Astrocyte (in vitro differentiated cells and primary cell): ENCODE results near the gene TMEM108. TPM values are rescaled to one million over a fixed set of nuclear protein-coding genes. Genes with fewer than 3 reads are reported as not detected.

ENCODE experiments used
- DNase-seq: peaks from one replicate; pipeline ENCODE4 v3.0.0-alpha.2; 2010; ENCODE audit warnings: low read depth
- FAIRE-seq: peaks from 2 replicates; lab custom pipeline; 2011; peaks lifted over from hg19 to GRCh38; lab: Jason Lieb, UNC
- H2AFZ ChIP-seq: 2 replicates; pipeline ENCODE4 v1.6.0; 2012; ENCODE audit warnings: low read depth, low read length, inconsistent platforms
- H3K27ac ChIP-seq: 2 replicates; pipeline ENCODE4 v1.5.1; 2011; ENCODE audit warnings: low read depth, low read length, inconsistent platforms
- H3K27me3 ChIP-seq: 2 replicates; pipeline ENCODE4 v1.6.0; 2011; ENCODE audit warnings: low read length, inconsistent platforms; ENCODE audit not compliant: insufficient read depth
- H3K36me3 ChIP-seq: 2 replicates; pipeline ENCODE4 v1.5.1; 2011; ENCODE audit warnings: low read length, inconsistent platforms; ENCODE audit not compliant: insufficient read depth
- H3K4me1 ChIP-seq: 2 replicates; pipeline ENCODE4 v1.5.1; 2011; ENCODE audit warnings: low read length, inconsistent platforms; ENCODE audit not compliant: insufficient read depth
- H3K4me2 ChIP-seq: 2 replicates; pipeline ENCODE4 v1.6.0; 2012; ENCODE audit warnings: low read length, inconsistent platforms
- H3K4me3 ChIP-seq: 2 replicates; pipeline ENCODE4 v1.5.1; 2011; ENCODE audit warnings: low read depth, mild to moderate bottlenecking, low read length, inconsistent platforms; ENCODE audit not compliant: insufficient read depth
- H3K79me2 ChIP-seq: 2 replicates; pipeline ENCODE4 v1.6.0; 2012; ENCODE audit warnings: mild to moderate bottlenecking, low read length, inconsistent platforms; ENCODE audit not compliant: insufficient read depth
- H3K9ac ChIP-seq: 2 replicates; pipeline ENCODE4 v1.6.0; 2012; ENCODE audit warnings: mild to moderate bottlenecking, low read length, inconsistent platforms
- H3K9me3 ChIP-seq: 2 replicates; pipeline ENCODE4 v1.5.1; 2012; ENCODE audit warnings: low read depth, mild to moderate bottlenecking, low read length, inconsistent platforms; ENCODE audit not compliant: insufficient read depth
- H4K20me1 ChIP-seq: 2 replicates; pipeline ENCODE4 v1.6.0; 2012; ENCODE audit warnings: low read length, inconsistent platforms; ENCODE audit not compliant: insufficient read depth
- H3K27ac Mint-ChIP-seq: one replicate; pipeline ENCODE4 v1.8.0; 2021; ENCODE audit warnings: mild to moderate bottlenecking, mixed read lengths; ENCODE audit not compliant: unreplicated experiment
- H3K27me3 Mint-ChIP-seq: one replicate; pipeline ENCODE4 v1.8.0; 2021; ENCODE audit warnings: low read depth, mixed read lengths; ENCODE audit not compliant: unreplicated experiment
- H3K36me3 Mint-ChIP-seq: one replicate; pipeline ENCODE4 v1.8.0; 2021; ENCODE audit warnings: low read depth, mixed read lengths; ENCODE audit not compliant: unreplicated experiment
- H3K4me1 Mint-ChIP-seq: one replicate; pipeline ENCODE4 v1.8.0; 2021; ENCODE audit warnings: low read depth, mixed read lengths; ENCODE audit not compliant: unreplicated experiment
- H3K4me3 Mint-ChIP-seq: one replicate; pipeline ENCODE4 v1.8.0; 2021; ENCODE audit warnings: mild to moderate bottlenecking, moderate library complexity, mixed read lengths; ENCODE audit not compliant: unreplicated experiment
- H3K9me3 Mint-ChIP-seq: one replicate; pipeline ENCODE4 v1.8.0; 2021; ENCODE audit warnings: mild to moderate bottlenecking, mixed read lengths; ENCODE audit not compliant: unreplicated experiment
- CTCF ChIP-seq: IDR thresholded peaks from 2 replicates; pipeline ENCODE4 v1.5.1; 2011; ENCODE audit warnings: low read depth, mild to moderate bottlenecking, inconsistent platforms, low read length, moderate library complexity; ENCODE audit not compliant: insufficient read depth
- EZH2 ChIP-seq: IDR thresholded peaks from 2 replicates; pipeline ENCODE4 v1.6.1; 2012; ENCODE audit warnings: mild to moderate bottlenecking, low read length, inconsistent platforms; ENCODE audit not compliant: insufficient read depth
- total RNA-seq: library from RNA; stranded (reverse); gene quantifications from 2 replicates; pipeline ENCODE4 v1.2.1, GENCODE V29; 2021

Gene TMEM108
- total RNA-seq, 1 donor from 2014 or later = 5.6 TPM

- Mint-ChIP-seq H3K27me3 (peaks cover 7% of the 10 kb centered on the region), H3K27ac (no peak overlapping the region), H3K36me3 (peaks cover 8% of the 10 kb centered on the region), H3K4me3 (no peak overlapping the region), H3K4me1 (peaks cover 11% of the 10 kb centered on the region), H3K9me3 (peaks cover 16% of the 10 kb centered on the region)
- no peaks in the 10 kb centered on the region for H3K9me3 ChIP-seq
- no peaks in the 10 kb centered on the region for H3K4me1 ChIP-seq
- DNase-seq (no peak), FAIRE-seq (no peak)
- H3K27ac ChIP-seq = no peak overlapping the region
- H3K4me3 ChIP-seq = no peak overlapping the region
- no peak overlapping the region for H3K4me2 ChIP-seq
- H3K36me3 ChIP-seq = no peaks in the 10 kb centered on the region
- H3K79me2 ChIP-seq = no peaks in the 10 kb centered on the region
- H3K9ac ChIP-seq = no peak overlapping the region
- H3K27me3 ChIP-seq = no peaks in the 10 kb centered on the region
- TF ChIP-seq EZH2 = no peak
- no peak for TF ChIP-seq CTCF
- H4K20me1 ChIP-seq = no peaks in the 10 kb centered on the region
- no peak overlapping the region for H2AFZ ChIP-seq
These were observed 352.5 kb downstream of the TMEM108 start for GRCh38 chr3:133390715-133391114.

GRCh38 chr3:133393204-133393603 lies 355.0 kb downstream of the TMEM108 start:
- Mint-ChIP-seq H3K27ac (no peak overlapping the region), H3K36me3 (peaks cover 8% of the 10 kb centered on the region), H3K4me3 (no peak overlapping the region), H3K9me3 (peaks cover 16% of the 10 kb centered on the region), H3K27me3 (peaks cover 3% of the 10 kb centered on the region), H3K4me1 (peaks cover 11% of the 10 kb centered on the region)
- no peaks in the 10 kb centered on the region for H3K4me1 ChIP-seq
- TF ChIP-seq CTCF (no peak), EZH2 (no peak)
- no peaks in the 10 kb centered on the region for H4K20me1 ChIP-seq
- no peak overlapping the region for H3K27ac ChIP-seq
- H3K9ac ChIP-seq = no peak overlapping the region
- FAIRE-seq = no peak
- no peaks in the 10 kb centered on the region for H3K9me3 ChIP-seq
- no peak overlapping the region for H3K4me3 ChIP-seq
- no peak overlapping the region for H3K4me2 ChIP-seq
- no peaks in the 10 kb centered on the region for H3K79me2 ChIP-seq
- DNase-seq = no peak
- no peak overlapping the region for H2AFZ ChIP-seq
- no peaks in the 10 kb centered on the region for H3K36me3 ChIP-seq
- H3K27me3 ChIP-seq = no peaks in the 10 kb centered on the region

GRCh38 chr3:133393691-133394474 lies 355.7 kb downstream of the TMEM108 start:
- TF ChIP-seq CTCF = no peak
- TF ChIP-seq EZH2 = no peak
- H2AFZ ChIP-seq = no peak overlapping the region
- peak; percentile 16 for DNase-seq
- H3K27me3 Mint-ChIP-seq = peaks cover 3% of the 10 kb centered on the region
- H3K4me3 ChIP-seq = no peak overlapping the region
- H3K79me2 ChIP-seq = no peaks in the 10 kb centered on the region
- H3K9me3 ChIP-seq = no peaks in the 10 kb centered on the region
- peaks cover 8% of the 10 kb centered on the region for H3K36me3 Mint-ChIP-seq
- no peak overlapping the region for H3K9ac ChIP-seq
- no peaks in the 10 kb centered on the region for H3K27me3 ChIP-seq
- no peaks in the 10 kb centered on the region for H4K20me1 ChIP-seq
- H3K4me3 Mint-ChIP-seq = no peak overlapping the region
- H3K9me3 Mint-ChIP-seq = peaks cover 16% of the 10 kb centered on the region
- H3K27ac Mint-ChIP-seq = no peak overlapping the region
- H3K4me2 ChIP-seq = no peak overlapping the region
- H3K4me1 Mint-ChIP-seq = peaks cover 11% of the 10 kb centered on the region
- FAIRE-seq = no peak
- H3K4me1 ChIP-seq = no peaks in the 10 kb centered on the region
- H3K27ac ChIP-seq = no peak overlapping the region
- no peaks in the 10 kb centered on the region for H3K36me3 ChIP-seq
